NOMO-1 (cell line): Measurements from ENCODE around the gene HOXD12.

Experiments used
- DNase-seq, 2 experiments: peaks; one replicate each; lab custom pipeline; 2025; ENCODE audit not compliant: unreplicated experiment in 2 of 2; lab: John Stamatoyannopoulos, UW

The HOXD12 gene

DNA sequence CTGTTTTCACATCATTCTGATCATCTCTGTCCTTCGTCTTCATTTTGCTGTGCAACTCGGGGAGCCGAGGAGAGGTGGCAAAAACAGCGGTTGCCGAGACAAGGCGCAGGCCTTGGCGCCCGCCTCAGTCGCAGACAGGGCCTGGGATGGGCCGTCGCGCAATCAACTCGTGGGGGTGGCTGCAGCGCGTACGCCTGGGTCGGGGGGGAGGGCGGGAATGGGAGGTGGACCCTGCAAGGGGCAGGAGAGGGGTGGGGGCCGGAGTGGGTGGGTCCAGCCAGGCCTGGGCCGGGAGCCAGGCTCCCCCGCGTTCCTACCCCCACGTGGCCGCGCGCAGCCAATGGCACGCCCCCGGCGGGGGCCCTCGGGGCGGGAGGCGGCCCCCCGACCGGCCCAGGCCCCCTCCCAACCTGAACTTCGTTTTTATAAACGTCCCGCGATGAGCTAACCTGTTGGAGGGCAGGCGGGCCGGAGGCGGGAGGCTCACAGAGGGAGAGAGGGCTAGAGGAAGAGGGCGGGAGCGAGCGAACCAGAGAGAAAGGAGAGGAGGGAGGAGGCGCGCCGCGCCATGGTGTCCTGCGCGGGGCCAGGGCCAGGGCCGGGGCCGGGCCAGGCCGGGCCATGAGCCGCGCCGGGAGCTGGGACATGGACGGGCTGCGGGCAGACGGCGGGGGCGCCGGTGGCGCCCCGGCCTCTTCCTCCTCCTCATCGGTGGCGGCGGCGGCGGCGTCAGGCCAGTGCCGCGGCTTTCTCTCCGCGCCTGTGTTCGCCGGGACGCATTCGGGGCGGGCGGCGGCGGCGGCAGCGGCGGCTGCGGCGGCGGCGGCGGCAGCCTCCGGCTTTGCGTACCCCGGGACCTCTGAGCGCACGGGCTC, 7.1 kb upstream of the HOXD12 start, which contains the start of gene HOXD13:
HOXD13 (plus strand) TSS at position 452 of the 875 bp plus-strand sequence; CDS start at position 622, 170 bp downstream.
- no peak for DNase-seq

DNA sequence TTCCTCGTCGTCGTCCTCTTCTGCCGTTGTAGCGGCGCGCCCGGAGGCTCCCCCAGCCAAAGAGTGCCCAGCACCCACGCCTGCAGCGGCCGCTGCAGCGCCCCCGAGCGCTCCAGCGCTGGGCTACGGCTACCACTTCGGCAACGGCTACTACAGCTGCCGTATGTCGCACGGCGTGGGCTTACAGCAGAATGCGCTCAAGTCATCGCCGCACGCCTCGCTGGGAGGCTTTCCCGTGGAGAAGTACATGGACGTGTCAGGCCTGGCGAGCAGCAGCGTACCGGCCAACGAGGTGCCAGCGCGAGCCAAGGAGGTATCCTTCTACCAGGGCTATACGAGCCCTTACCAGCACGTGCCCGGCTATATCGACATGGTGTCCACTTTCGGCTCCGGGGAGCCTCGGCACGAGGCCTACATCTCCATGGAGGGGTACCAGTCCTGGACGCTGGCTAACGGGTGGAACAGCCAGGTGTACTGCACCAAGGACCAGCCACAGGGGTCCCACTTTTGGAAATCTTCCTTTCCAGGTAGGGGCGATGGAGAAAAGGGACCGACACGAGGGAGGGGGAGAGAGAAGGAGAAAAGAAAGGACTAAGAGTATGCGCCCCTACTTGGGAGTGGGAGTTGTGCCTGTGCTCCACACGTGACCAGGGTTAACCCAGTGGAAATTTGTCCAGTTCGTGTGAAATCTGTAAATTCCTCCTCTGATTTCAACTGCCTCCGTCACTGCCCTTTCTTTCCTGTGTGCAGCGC, 6.3 kb upstream of the HOXD12 start:
- DNase-seq, result no peak

DNA sequence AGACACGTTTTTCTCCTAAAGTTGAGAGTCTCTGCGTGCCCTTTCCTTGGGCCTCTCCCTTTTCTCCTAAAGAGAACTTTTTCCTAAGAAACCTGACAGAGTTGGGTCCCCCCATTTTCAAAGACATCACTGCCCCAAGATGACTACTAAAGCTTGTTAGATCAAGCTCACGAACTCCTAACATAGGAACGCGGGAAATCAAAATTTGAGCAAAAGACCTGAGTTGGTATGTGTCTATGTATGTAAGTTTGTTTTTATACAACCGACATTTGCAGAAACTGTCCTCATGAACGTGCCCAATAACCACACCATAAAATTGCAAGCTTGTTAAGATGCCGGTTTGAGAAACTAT, 5.7 kb upstream of the HOXD12 start:
- DNase-seq, result no peak

DNA sequence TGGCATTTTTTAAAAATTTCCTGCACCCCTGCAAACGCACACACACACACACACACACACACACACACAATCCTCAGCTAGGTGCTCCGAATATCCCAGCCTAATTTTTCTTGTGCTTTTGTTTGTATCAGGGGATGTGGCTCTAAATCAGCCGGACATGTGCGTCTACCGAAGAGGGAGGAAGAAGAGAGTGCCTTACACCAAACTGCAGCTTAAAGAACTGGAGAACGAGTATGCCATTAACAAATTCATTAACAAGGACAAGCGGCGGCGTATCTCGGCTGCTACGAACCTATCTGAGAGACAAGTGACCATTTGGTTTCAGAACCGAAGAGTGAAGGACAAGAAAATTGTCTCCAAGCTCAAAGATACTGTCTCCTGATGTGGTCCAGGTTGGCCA, 5.2 kb upstream of the HOXD12 start:
- no peak for DNase-seq

DNA sequence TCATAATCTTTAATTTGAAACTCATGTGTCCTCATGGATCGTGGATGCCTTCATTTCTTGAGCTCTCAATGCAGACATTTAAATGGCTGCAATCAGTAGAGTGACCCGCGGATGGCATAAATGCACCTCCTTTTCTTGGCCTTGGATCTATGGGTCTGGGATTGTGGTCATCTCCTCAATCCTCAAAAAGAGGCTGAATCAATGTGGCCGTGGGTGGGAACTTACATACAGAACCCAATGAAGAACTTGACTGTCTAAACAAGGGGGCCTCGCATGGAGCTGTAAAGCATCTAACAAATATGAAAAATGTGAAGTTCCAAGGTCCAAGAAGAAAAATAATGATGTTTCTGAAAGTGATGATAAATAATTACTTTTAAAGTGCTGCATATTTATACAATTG, 4.2 kb upstream of the HOXD12 start:
- DNase-seq, result no peak

DNA sequence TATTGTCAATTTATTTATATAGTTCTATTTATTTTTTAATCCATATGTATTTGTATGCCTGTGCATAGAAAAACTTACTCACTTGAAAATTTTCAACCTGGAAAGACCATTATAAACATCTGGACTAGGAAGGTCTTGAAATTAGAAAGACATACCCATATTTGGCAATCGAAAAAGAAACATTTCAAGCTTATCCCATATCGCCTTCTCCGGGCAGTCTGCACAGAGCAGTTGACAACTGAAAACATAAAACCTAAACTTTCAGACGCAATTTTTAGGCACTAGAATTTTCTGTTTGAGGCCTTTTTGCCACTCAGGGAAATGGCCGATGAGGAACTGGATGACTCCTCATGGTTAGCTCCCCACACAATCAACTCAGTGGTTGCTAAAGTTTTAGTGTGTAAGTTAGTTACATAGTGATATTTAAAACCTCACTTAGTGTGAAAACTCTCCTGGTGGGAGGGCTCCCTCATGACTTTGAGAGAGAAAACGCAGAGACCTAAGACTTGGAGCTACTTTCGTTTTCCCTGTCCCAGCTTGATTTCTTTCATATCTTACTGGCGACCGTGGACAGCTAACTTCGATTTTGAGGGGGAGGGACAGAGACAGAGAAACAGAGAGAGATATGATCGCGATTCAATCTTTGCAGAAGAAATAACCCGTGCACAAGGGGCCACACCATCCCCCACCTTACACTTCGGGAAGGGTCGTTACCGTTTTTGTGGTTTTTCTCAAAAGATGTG, 3.2 kb upstream of the HOXD12 start:
- no peak for DNase-seq

DNA sequence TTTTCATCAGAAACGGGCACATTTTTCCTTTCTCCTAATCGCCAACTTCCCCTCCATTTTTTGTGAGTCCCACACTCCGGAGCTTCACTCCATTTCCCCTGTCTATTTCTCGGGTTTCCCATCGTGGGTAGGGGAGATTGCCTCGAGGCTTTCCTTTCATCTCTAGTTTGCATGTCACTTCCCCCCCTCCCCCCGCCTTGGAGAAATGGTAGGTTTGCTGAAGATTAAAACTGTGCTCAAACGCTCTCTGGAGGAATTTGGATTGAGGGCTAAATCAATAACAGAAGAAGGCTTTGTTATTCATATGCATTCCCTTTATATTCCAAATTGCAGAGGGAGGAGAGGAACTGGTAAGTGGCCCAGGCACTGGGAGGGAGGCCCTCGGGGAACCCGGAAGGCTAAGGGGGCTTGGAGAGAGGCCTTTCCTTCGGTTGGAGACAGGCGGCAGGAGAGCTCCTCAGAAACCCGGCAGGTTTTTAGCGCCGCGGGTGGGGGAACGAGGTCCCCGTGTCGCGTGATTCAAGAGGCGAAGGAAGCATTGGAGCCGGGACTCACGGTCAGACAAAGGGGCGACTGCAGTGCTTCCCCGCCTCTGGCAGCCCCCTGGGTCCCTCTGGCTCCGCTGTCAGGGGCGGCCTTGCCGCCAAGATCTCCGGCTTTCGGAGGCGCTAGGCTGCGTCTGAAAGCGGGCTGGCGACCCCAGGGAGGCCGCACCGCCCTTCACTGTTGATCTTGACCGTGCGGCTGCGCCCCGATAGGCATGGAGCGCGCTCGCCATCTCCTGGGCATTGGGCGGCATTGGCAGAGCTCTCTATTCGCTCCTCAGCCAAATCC, 2.4 kb upstream of the HOXD12 start:
- peak; percentile 59 to 81 for DNase-seq

DNA sequence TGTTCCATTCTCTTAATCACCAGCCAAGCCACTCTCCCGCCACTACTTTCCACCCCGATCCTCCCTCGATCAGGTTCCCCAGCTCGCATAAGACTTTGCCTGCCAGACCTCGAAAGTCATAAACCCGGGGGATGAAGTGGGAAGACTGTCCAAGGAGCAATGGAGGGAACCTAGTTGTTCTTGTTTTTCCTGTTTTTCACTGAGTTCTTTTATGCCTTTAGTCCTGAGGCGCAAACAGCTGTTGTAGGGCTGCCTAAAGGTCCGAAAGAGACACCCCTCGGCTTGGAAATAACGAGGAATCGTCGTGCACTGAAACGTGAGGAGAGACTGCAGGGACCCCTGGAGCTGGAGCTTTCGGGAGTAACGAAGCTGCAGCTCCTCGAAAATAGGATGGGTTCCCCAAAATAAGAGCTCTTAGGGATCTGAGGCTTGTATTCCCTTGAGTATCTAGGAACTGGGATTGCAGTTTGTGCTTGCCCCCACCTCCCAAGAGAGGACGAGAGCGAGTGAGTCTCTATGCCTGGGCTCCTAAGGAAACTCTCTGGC, 1.7 kb upstream of the HOXD12 start:
- DNase-seq, result no peak

GRCh38 chr2:176098366-176099158, 1.0 kb upstream of the HOXD12 start:
- no peak for DNase-seq

- no peak for DNase-seq
Observed at GRCh38 chr2:176099159-176099727, 352 bp upstream of the HOXD12 start.

DNA sequence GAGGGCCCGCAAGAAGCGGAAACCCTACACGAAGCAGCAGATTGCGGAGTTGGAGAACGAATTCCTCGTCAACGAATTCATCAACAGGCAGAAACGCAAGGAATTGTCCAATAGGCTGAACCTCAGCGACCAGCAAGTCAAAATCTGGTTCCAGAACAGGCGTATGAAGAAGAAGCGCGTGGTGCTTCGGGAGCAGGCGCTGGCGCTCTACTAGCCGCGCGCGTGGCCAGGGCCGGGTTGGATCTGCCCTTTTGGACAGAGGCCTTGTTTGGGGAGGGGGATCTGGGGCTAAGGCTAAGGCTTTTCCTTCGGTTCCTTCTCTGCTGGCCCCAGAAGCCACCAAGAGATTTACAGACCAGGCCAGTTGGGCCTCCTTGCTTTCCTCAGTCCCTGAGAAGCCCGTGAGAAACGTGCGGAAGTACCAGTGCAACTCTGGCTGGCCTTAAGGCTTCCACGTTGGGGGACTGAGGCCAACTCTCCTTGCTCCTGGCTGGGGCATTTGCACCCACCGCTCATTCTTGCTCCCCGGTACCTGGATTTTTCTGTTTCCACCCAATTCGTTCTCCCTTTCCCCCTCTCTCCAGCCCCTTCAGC, 1.0 kb downstream of the HOXD12 start:
- DNase-seq, result no peak

- no peak for DNase-seq
Observed at GRCh38 chr2:176101216-176101830, 1.7 kb downstream of the HOXD12 start.

- no peak for DNase-seq
Observed at GRCh38 chr2:176101842-176102241, 2.2 kb downstream of the HOXD12 start.

DNA sequence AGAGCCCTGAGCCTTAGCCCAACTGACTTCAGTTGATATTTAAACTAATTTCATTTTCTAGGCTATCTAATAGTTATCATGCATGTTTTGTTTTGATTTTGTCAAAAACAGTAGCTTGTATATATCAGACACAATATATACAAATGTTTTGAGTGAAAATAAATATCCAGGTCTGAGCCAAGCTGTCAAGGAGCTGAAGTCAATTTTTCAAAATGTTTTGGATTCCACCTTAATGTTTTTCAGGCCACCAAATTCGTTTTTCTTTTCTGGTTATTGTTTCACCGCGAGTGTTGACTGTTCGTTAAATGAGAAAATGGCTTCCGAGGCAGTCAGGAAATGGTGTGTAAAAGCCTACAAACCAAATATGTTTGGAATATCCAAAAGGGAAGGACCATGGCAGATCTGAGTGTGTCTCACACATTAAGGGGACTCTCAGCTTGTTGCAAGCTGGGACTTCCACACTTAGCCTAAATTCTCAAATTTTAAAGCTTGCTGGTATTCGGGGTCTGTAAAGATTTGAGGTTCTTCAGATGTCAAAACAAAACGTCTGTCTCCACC, 2.8 kb downstream of the HOXD12 start:
- DNase-seq, result no peak

GRCh38 chr2:176103194-176103593, 3.6 kb downstream of the HOXD12 start:
- DNase-seq, result no peak

DNA sequence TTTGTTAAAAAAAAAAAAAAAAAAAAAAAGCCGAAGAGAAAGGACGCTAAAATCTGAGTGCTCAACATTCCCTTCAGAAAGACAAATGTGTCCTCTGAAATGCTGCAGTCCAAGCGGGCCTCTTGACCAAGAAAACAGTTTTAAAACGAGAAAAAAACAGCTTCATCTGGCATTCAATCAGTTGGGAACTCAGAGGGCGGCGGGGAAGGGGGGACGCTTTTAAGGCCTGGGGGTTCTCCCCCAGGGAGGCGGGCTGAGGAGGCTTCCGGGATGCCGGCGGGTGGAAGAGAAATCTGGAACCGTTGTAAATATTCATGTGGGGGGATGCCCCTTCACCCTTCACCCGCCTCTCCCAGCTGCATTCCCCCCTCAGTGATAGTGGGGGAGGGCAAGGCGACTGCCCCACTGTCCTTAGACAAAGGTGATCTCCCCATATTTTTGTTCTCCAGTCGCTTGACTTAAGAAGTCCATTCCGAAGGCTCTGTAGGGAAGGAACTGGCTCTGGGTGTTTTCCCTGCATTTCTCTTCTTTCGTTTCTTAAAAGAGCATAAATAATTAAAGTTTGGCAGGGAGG, 4.2 kb downstream of the HOXD12 start:
- DNase-seq, result no peak

DNA sequence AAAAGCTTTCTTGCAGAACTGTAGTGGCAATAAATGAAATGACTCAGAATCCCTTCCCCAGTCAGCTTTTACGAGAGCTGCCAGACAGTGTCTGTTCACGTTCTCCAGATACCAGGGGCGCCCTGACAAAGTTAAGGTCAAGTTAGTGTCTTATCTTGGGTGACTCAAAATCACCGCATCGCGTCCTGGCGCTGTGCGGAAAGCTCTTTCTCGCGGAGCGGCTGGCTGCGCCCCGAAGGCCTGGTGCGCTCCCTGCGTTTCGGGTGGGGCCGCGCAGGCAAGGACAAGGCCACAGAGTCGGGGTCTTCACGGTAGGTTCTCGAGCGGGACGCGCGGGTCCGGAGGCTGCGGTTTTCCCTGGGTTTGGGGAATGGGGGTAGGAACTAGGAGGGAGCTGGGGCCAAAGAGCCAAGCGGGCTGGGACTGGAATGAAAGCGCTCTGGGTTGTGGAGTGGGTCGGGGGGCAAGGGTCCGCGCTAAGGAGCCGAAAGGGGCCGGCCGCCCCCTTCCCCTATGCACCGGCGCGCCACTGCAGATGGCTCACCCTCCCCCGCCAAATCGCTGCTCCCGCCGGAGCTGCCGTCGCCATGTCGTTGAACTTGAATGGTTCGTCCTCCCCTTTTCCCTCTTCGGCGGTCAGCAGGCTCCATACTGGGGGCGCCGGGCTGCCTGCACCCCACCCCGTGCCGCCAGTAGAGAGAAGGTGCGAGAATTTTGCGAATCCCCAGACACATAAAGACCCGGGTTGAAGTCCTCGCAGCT, 4.9 kb downstream of the HOXD12 start:
- DNase-seq, result no peak
